Measurements from ENCODE around the gene C1orf198. TPM values are rescaled to one million over a fixed set of nuclear protein-coding genes. Genes with fewer than 3 reads are reported as not detected.

The C1orf198 gene
- polyA plus RNA-seq, 2 of the 4 experiments (the other 2 are of a cell fraction), result 12.0 to 20.4 TPM

Small RNAs within 50 kb of the gene (small RNA-seq; reads per million reads assigned to genes)
- gene RN7SL837P (0 reads per million in 6 experiments), gene RNA5SP79 (0 to 4.7 (median 0) reads per million in 6 experiments)

Other genes with a start within 250 kb of the C1orf198 start
- 32.3 and 34.2 TPM in 2 replicates for gene COG2, start 226.0 kb downstream of the C1orf198 start, polyA plus RNA-seq (2011; rRNA removed)
- 21.9 to 23.4 TPM (median 23.0 TPM) in 3 replicates for gene COG2, start 226.0 kb downstream of the C1orf198 start, polyA plus RNA-seq (2017; fragmentation: RNase III; extraction: RNeasy Plus Mini Kit Qiagen cat#74134 plus additional on column Dnase treatment)
- 0.18 and 0.32 TPM in 2 replicates for gene AGT, start 154.4 kb downstream of the C1orf198 start, polyA plus RNA-seq (2011; rRNA removed)
- gene AGT, start 154.4 kb downstream of the C1orf198 start, polyA plus RNA-seq (2017; fragmentation: RNase III; extraction: RNeasy Plus Mini Kit Qiagen cat#74134 plus additional on column Dnase treatment), result 0.06 TPM in 1 of 3 replicates, not detected in the others
- gene CAPN9, start 121.1 kb downstream of the C1orf198 start, polyA plus RNA-seq (2011; rRNA removed), result not detected in 2 replicates
- not detected in 3 replicates for gene CAPN9, start 121.1 kb downstream of the C1orf198 start, polyA plus RNA-seq (2017; fragmentation: RNase III; extraction: RNeasy Plus Mini Kit Qiagen cat#74134 plus additional on column Dnase treatment)
- gene TTC13, start 110.3 kb upstream of the C1orf198 start, polyA plus RNA-seq (2011; rRNA removed), result 22.7 and 23.2 TPM in 2 replicates
- gene TTC13, start 110.3 kb upstream of the C1orf198 start, polyA plus RNA-seq (2017; fragmentation: RNase III; extraction: RNeasy Plus Mini Kit Qiagen cat#74134 plus additional on column Dnase treatment), result 11.6 to 14.1 TPM (median 12.5 TPM) in 3 replicates
- gene ARV1, start 110.6 kb upstream of the C1orf198 start, polyA plus RNA-seq (2011; rRNA removed), result 45.2 and 50.0 TPM in 2 replicates
- 31.2 to 34.0 TPM (median 32.0 TPM) in 3 replicates for gene ARV1, start 110.6 kb upstream of the C1orf198 start, polyA plus RNA-seq (2017; fragmentation: RNase III; extraction: RNeasy Plus Mini Kit Qiagen cat#74134 plus additional on column Dnase treatment)
- 23.3 and 25.3 TPM in 2 replicates for gene FAM89A, start 171.7 kb upstream of the C1orf198 start, polyA plus RNA-seq (2011; rRNA removed)
- 12.6 to 13.3 TPM (median 13.0 TPM) in 3 replicates for gene FAM89A, start 171.7 kb upstream of the C1orf198 start, polyA plus RNA-seq (2017; fragmentation: RNase III; extraction: RNeasy Plus Mini Kit Qiagen cat#74134 plus additional on column Dnase treatment)